CD4-positive, alpha-beta memory T cell (primary cell): Measurements from ENCODE around the gene RASGRF2. TPM values are rescaled to one million over a fixed set of nuclear protein-coding genes. Genes with fewer than 3 reads are reported as not detected.
A peak's percentile ranks its signal among the peaks of the same experiment; 100 is the strongest.

ENCODE experiments used
- CTCF ChIA-PET: fragments of 350-600 bp; sonication (Branson Sonifier 250); formaldehyde crosslinking; loops from one replicate; lab custom pipeline; 2021; ENCODE audit warnings: inconsistent platforms; ENCODE audit not compliant: partially characterized antibody; lab: Charles Lee
- POLR2A ChIA-PET: fragments of 350-600 bp; sonication (Branson Sonifier 250); formaldehyde crosslinking; loops from one replicate; lab custom pipeline; 2021; ENCODE audit not compliant: partially characterized antibody; lab: Charles Lee
- DNase-seq, 5 donors: peaks; one replicate each; pipeline versions ENCODE4 v3.0.0 to v3.0.0-alpha.2; 2020 to 2022; ENCODE audit warnings: mixed read lengths in 1 of 5
- H3K27ac ChIP-seq: one replicate; pipeline ENCODE4 v1.7.0; 2013; ENCODE audit warnings: low read depth, low read length
- H3K27me3 ChIP-seq: 2 replicates; pipeline ENCODE4 v1.7.0; 2013; ENCODE audit warnings: mild to moderate bottlenecking, low read length, moderate library complexity; ENCODE audit not compliant: insufficient read depth
- H3K36me3 ChIP-seq: 2 replicates; pipeline ENCODE4 v1.7.0; 2013; ENCODE audit warnings: mild to moderate bottlenecking, low read length, moderate library complexity; ENCODE audit not compliant: insufficient read depth
- H3K4me1 ChIP-seq: 2 replicates; pipeline ENCODE4 v1.7.0; 2013; ENCODE audit warnings: mild to moderate bottlenecking, low read length, moderate library complexity; ENCODE audit not compliant: insufficient read depth
- H3K4me3 ChIP-seq, 2 donors: one replicate each; pipeline ENCODE4 v1.7.0; 2013; ENCODE audit warnings: low read length in 2 of 2, mild to moderate bottlenecking in 1 of 2
- H3K9me3 ChIP-seq, 2 donors: one replicate each; pipeline ENCODE4 v1.7.0; 2013; ENCODE audit warnings: low read length in 2 of 2, control low read depth in 1 of 2; ENCODE audit not compliant: control insufficient read depth in 1 of 2
- H3K27ac Mint-ChIP-seq, 7 donors: one replicate each; pipeline ENCODE4 v1.8.0; 2020 to 2021; ENCODE audit warnings: mixed read lengths in 7 of 7, mild to moderate bottlenecking in 6 of 7, inconsistent platforms in 3 of 7, moderate library complexity in 3 of 7
- H3K27me3 Mint-ChIP-seq, 2 donors: one replicate each; pipeline ENCODE4 v1.8.0; 2020 to 2021; ENCODE audit warnings: mixed read lengths in 2 of 2
- H3K36me3 Mint-ChIP-seq, 2 donors: one replicate each; pipeline ENCODE4 v1.8.0; 2020 to 2021; ENCODE audit warnings: mixed read lengths in 2 of 2, inconsistent platforms in 1 of 2, mild to moderate bottlenecking in 1 of 2
- H3K4me1 Mint-ChIP-seq, 4 donors: one replicate each; pipeline ENCODE4 v1.8.0; 2020 to 2021; ENCODE audit warnings: mixed read lengths in 4 of 4, mild to moderate bottlenecking in 1 of 4
- H3K4me3 Mint-ChIP-seq, 8 donors: one replicate each; pipeline ENCODE4 v1.8.0; 2020 to 2021; ENCODE audit warnings: mixed read lengths in 8 of 8, mild to moderate bottlenecking in 7 of 8, moderate library complexity in 6 of 8, inconsistent platforms in 3 of 8
- H3K9me3 Mint-ChIP-seq, 8 donors: one replicate each; pipeline ENCODE4 v1.8.0; 2020 to 2021; ENCODE audit warnings: mixed read lengths in 8 of 8, mild to moderate bottlenecking in 5 of 8, inconsistent platforms in 3 of 8, moderate library complexity in 1 of 8
- intact Hi-C: fragments of 100-400 bp; cut with micrococcal nuclease; formaldehyde crosslinking; loops from one replicate; pipeline ENCODE4 v1.15.1; 2023
- polyA plus RNA-seq, 2 donors: library from polyadenylated mRNA; unstranded; fragments of 300-500 nt; fragmentation: Illumina TruSeq; gene quantifications; one replicate each; pipeline ENCODE4 v1.2.3, GENCODE V29; 2021
- total RNA-seq, 2 experiments: library from RNA; stranded (reverse); gene quantifications; one replicate each; pipeline ENCODE4 v1.2.3, GENCODE V29; 2021

The RASGRF2 gene
- total RNA-seq (10 to 100 TPM; 33.7 to 39.3 TPM), polyA plus RNA-seq (10 to 100 TPM; 10.0 to 16.9 TPM)

GRCh38 chr5:80959768-80960442 is at the start of gene RASGRF2:
Gene RASGRF2, plus strand, starts transcription at chr5:80960363. Its CDS starts 376 bp downstream, at chr5:80960739.
- ChIA-PET POLR2A (interaction anchor here (1.0 to 5.1 kb wide), 11 partner anchors 10 to 204 kb away, joined by 3 to 70 read pairs (median 5); no protein-coding TSS in a partner anchor), CTCF (interaction anchor here (0.9 to 3.2 kb wide), 9 partner anchors 14 to 148 kb away, joined by 3 to 17 read pairs (median 4); no protein-coding TSS in a partner anchor)
- peak; percentile 45 to 68 (median 57) for DNase-seq
- H3K27me3 ChIP-seq = no peaks in the 10 kb centered on the region
- Mint-ChIP-seq H3K4me3 (peak within 1 kb of the TSS; percentile 89 to 97 (median 94)), H3K9me3 (no peaks in the 10 kb centered on the region), H3K4me1 (peaks cover 37 to 58% (median 44%) of the 10 kb centered on the region in 4 donors), H3K36me3 (peaks cover 0 to 11% of the 10 kb centered on the region in 2 donors), H3K27ac (peak within 1 kb of the TSS; percentile 79 to 94 (median 91)), H3K27me3 (no peaks in the 10 kb centered on the region)
- no peaks in the 10 kb centered on the region for H3K9me3 ChIP-seq
- intact Hi-C loops = loop anchor here (1.0 to 10.0 kb wide), 5 partner anchors 47 to 342 kb away; partner anchors contain the start of genes DHFR, MSH3 and ZCCHC9
- no peaks in the 10 kb centered on the region for H3K36me3 ChIP-seq
- H3K4me1 ChIP-seq = peaks cover 50% of the 10 kb centered on the region
- peak within 1 kb of the TSS; percentile 84 to 85 for H3K4me3 ChIP-seq
- H3K27ac ChIP-seq = peak within 1 kb of the TSS; percentile 44

- Histone ChIP-seq H3K27ac (no peak overlapping the region), H3K4me3 (no peak overlapping the region), H3K27me3 (no peaks in the 10 kb centered on the region), H3K4me1 (no peaks in the 10 kb centered on the region), H3K36me3 (no peaks in the 10 kb centered on the region), H3K9me3 (peaks cover 0 to 5% of the 10 kb centered on the region in 2 donors)
- Mint-ChIP-seq H3K27ac (no peak overlapping the region), H3K9me3 (peaks cover 0 to 10% (median 4%) of the 10 kb centered on the region in 8 donors), H3K27me3 (no peaks in the 10 kb centered on the region), H3K36me3 (peaks cover 0 to 5% of the 10 kb centered on the region in 2 donors), H3K4me3 (no peak overlapping the region), H3K4me1 (no peaks in the 10 kb centered on the region)
- ChIA-PET POLR2A (no interaction called here), CTCF (interaction anchor here (1.0 kb wide), 1 partner anchor 195 kb away, joined by 3 read pairs; no protein-coding TSS in a partner anchor)
- no peak for DNase-seq
- intact Hi-C loops = no loop called here
These were observed 47.7 kb upstream of the RASGRF2 start for GRCh38 chr5:80912479-80912878.

GRCh38 chr5:80915716-80916115 is 44.4 kb upstream of the RASGRF2 start:
- Mint-ChIP-seq H3K4me1 (no peaks in the 10 kb centered on the region), H3K36me3 (peaks cover 0 to 5% of the 10 kb centered on the region in 2 donors), H3K9me3 (peaks cover 0 to 10% (median 4%) of the 10 kb centered on the region in 8 donors), H3K27me3 (no peaks in the 10 kb centered on the region), H3K27ac (no peak overlapping the region), H3K4me3 (no peak overlapping the region)
- no peaks in the 10 kb centered on the region for H3K4me1 ChIP-seq
- intact Hi-C loops = no loop called here
- H3K9me3 ChIP-seq = peaks cover 0 to 5% of the 10 kb centered on the region in 2 donors
- no peak for DNase-seq
- H3K4me3 ChIP-seq = no peak overlapping the region
- no peaks in the 10 kb centered on the region for H3K27me3 ChIP-seq
- CTCF ChIA-PET = interaction anchor here (0.6 kb wide), 1 partner anchor 133 kb away, joined by 3 read pairs; no protein-coding TSS in a partner anchor
- POLR2A ChIA-PET = no interaction called here
- H3K27ac ChIP-seq = no peak overlapping the region
- no peaks in the 10 kb centered on the region for H3K36me3 ChIP-seq

GRCh38 chr5:80916676-80917075 is 43.5 kb upstream of the RASGRF2 start:
- H3K9me3 ChIP-seq = peaks cover 0 to 5% of the 10 kb centered on the region in 2 donors
- no peaks in the 10 kb centered on the region for H3K36me3 ChIP-seq
- Mint-ChIP-seq H3K27ac (no peak overlapping the region), H3K4me3 (no peak overlapping the region), H3K9me3 (peaks cover 0 to 8% (median 4%) of the 10 kb centered on the region in 8 donors), H3K4me1 (no peaks in the 10 kb centered on the region), H3K36me3 (peaks cover 0 to 5% of the 10 kb centered on the region in 2 donors), H3K27me3 (no peaks in the 10 kb centered on the region)
- no peak overlapping the region for H3K27ac ChIP-seq
- intact Hi-C loops = no loop called here
- no peak for DNase-seq
- ChIA-PET CTCF (no interaction called here), POLR2A (no interaction called here)
- no peak overlapping the region for H3K4me3 ChIP-seq
- H3K4me1 ChIP-seq = no peaks in the 10 kb centered on the region
- no peaks in the 10 kb centered on the region for H3K27me3 ChIP-seq

- H3K4me3 ChIP-seq = no peak overlapping the region
- no peaks in the 10 kb centered on the region for H3K36me3 Mint-ChIP-seq
- ChIA-PET POLR2A (no interaction called here), CTCF (interaction anchor here (1.1 kb wide), 1 partner anchor 191 kb away, joined by 4 read pairs; no protein-coding TSS in a partner anchor)
- intact Hi-C loops = no loop called here
- no peak overlapping the region for H3K27ac Mint-ChIP-seq
- H3K27me3 ChIP-seq = no peaks in the 10 kb centered on the region
- H3K4me3 Mint-ChIP-seq = no peak overlapping the region
- peaks cover 0 to 3% (median 0%) of the 10 kb centered on the region in 8 donors for H3K9me3 Mint-ChIP-seq
- H3K9me3 ChIP-seq = no peaks in the 10 kb centered on the region
- peaks cover 0 to 2% of the 10 kb centered on the region in 2 donors for H3K27me3 Mint-ChIP-seq
- DNase-seq = no peak
- no peaks in the 10 kb centered on the region for H3K36me3 ChIP-seq
- H3K4me1 ChIP-seq = no peaks in the 10 kb centered on the region
- no peak overlapping the region for H3K27ac ChIP-seq
- H3K4me1 Mint-ChIP-seq = no peaks in the 10 kb centered on the region
These were observed 42.5 kb upstream of the RASGRF2 start for GRCh38 chr5:80917631-80918030.

- no peaks in the 10 kb centered on the region for H3K36me3 ChIP-seq
- POLR2A ChIA-PET = no interaction called here
- H3K4me1 ChIP-seq = no peaks in the 10 kb centered on the region
- CTCF ChIA-PET = no interaction called here
- DNase-seq = no peak
- intact Hi-C loops = no loop called here
- peaks cover 0 to 2% of the 10 kb centered on the region in 2 donors for H3K27me3 Mint-ChIP-seq
- H3K27me3 ChIP-seq = no peaks in the 10 kb centered on the region
- H3K4me3 ChIP-seq = no peak overlapping the region
- no peaks in the 10 kb centered on the region for H3K4me1 Mint-ChIP-seq
- H3K27ac ChIP-seq = no peak overlapping the region
- no peaks in the 10 kb centered on the region for H3K9me3 Mint-ChIP-seq
- no peaks in the 10 kb centered on the region for H3K9me3 ChIP-seq
- H3K36me3 Mint-ChIP-seq = no peaks in the 10 kb centered on the region
- no peak overlapping the region for H3K27ac Mint-ChIP-seq
- H3K4me3 Mint-ChIP-seq = no peak overlapping the region
These were observed 40.4 kb upstream of the RASGRF2 start for GRCh38 chr5:80919678-80920196.

GRCh38 chr5:80920333-80920732 is 39.8 kb upstream of the RASGRF2 start:
- Mint-ChIP-seq H3K4me1 (no peaks in the 10 kb centered on the region), H3K27ac (peak overlapping the region in 1 of 7 donors; percentile 39), H3K36me3 (no peaks in the 10 kb centered on the region), H3K9me3 (no peaks in the 10 kb centered on the region), H3K27me3 (peaks cover 0 to 2% of the 10 kb centered on the region in 2 donors), H3K4me3 (no peak overlapping the region)
- no peaks in the 10 kb centered on the region for H3K27me3 ChIP-seq
- ChIA-PET CTCF (no interaction called here), POLR2A (no interaction called here)
- H3K36me3 ChIP-seq = no peaks in the 10 kb centered on the region
- no peak overlapping the region for H3K27ac ChIP-seq
- H3K4me1 ChIP-seq = no peaks in the 10 kb centered on the region
- H3K9me3 ChIP-seq = no peaks in the 10 kb centered on the region
- no peak overlapping the region for H3K4me3 ChIP-seq
- intact Hi-C loops = no loop called here
- DNase-seq = no peak
